Chondrocyte (in vitro differentiated cells): Measurements from ENCODE around the gene L3MBTL4. TPM values are rescaled to one million over a fixed set of nuclear protein-coding genes. Genes with fewer than 3 reads are reported as not detected.

ENCODE experiments used
- DNase-seq: peaks from one replicate; pipeline ENCODE4 v3.0.0; 2021; ENCODE audit warnings: mixed read lengths, low spot score
- H3K27ac Mint-ChIP-seq: one replicate; pipeline ENCODE4 v1.8.0; 2021; ENCODE audit warnings: mild to moderate bottlenecking, moderate library complexity, mixed read lengths; ENCODE audit not compliant: unreplicated experiment
- H3K27me3 Mint-ChIP-seq: 2 replicates; pipeline ENCODE4 v1.8.0; 2021; ENCODE audit warnings: low read depth, mixed read lengths
- H3K36me3 Mint-ChIP-seq: 2 replicates; pipeline ENCODE4 v1.8.0; 2021; ENCODE audit warnings: low read depth, mixed read lengths
- H3K4me1 Mint-ChIP-seq: 2 replicates; pipeline ENCODE4 v1.8.0; 2021; ENCODE audit warnings: low read depth, mild to moderate bottlenecking, mixed read lengths
- H3K4me3 Mint-ChIP-seq: one replicate; pipeline ENCODE4 v1.8.0; 2021; ENCODE audit warnings: mild to moderate bottlenecking, moderate library complexity, mixed read lengths; ENCODE audit not compliant: unreplicated experiment
- H3K9me3 Mint-ChIP-seq: 2 replicates; pipeline ENCODE4 v1.8.0; 2021; ENCODE audit warnings: low read depth, mixed read lengths
- CTCF ChIP-seq: fragments of 200-600 bp; sonication (generic); IDR thresholded peaks from 2 replicates; pipeline ENCODE4 v1.5.0; 2021; ENCODE audit warnings: antibody characterized with exemption, mild to moderate bottlenecking, moderate library complexity
- total RNA-seq: library from RNA; stranded (reverse); gene quantifications from 3 replicates; pipeline ENCODE4 v1.2.1, GENCODE V29; 2021

The L3MBTL4 gene
- total RNA-seq, 1 donor from 2014 or later, result 1.0 TPM

DNA sequence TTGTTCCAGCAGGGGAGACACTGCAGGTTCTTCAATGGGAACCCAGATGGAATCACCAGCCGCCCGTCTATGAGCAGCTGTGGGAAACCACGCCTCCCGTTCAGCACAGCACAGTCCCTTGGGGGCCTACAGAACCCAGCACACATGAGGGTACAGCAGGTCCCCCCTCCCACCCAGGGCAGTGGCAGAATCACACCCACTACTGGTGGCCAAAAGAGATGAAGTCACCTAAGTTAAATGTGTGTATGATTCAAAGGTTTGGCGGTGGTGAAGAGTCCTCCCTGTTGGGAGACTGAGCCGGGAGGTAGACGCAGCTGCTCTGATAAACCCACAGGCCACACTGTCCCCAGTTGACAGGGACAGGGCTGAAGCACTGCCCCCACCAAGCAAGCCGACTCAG is 44.3 kb downstream of the L3MBTL4 start:
- Mint-ChIP-seq H3K4me1 (peaks cover 23% of the 10 kb centered on the region), H3K36me3 (no peaks in the 10 kb centered on the region), H3K27ac (no peak overlapping the region), H3K9me3 (peaks cover 7% of the 10 kb centered on the region), H3K27me3 (peaks cover 6% of the 10 kb centered on the region), H3K4me3 (no peak overlapping the region)
- no peak for DNase-seq
- no peak for TF ChIP-seq CTCF

DNA sequence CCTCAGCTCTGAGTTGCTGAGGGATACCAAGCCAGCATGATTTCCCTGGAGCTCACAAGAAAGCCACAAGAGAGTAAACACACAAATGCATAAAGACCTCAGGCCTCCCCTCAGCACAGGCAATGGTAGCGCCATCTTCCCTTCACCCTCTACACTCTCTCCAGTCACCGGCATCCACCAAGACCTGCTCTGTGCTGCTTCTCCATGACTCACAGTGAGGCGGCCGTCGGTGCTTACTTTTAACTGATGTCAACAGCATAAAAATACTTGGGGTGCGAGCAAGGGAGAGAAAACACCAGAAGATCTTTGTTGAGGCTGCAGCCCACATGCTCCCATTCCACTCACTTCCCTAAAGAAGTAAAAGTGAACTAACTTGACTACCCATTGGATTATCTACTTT is 46.7 kb downstream of the L3MBTL4 start:
- H3K9me3 Mint-ChIP-seq, result peaks cover 7% of the 10 kb centered on the region
- no peak for TF ChIP-seq CTCF

DNA sequence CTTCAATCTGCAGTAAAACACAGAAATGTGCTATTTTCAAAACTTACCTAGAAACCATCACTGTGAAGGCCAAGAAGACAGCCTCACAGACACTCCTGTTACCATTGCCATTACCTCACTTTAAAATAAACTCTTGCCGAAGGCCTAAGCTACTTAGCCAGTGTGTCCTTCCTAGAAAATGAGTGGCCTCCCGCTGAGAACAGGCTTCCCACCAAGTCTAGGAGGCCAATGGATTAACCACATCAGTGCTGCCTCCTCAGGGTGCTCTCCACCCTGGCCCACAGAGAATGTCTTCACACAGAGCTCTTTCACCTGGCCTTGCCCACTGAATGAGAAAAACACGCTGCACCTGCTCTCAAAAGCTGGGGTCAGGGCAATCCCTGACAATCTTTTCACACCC is 47.5 kb downstream of the L3MBTL4 start:
- Mint-ChIP-seq H3K4me1 (peaks cover 28% of the 10 kb centered on the region), H3K36me3 (no peaks in the 10 kb centered on the region), H3K27ac (no peak overlapping the region), H3K27me3 (peaks cover 8% of the 10 kb centered on the region), H3K4me3 (no peak overlapping the region), H3K9me3 (peaks cover 6% of the 10 kb centered on the region)
- no peak for DNase-seq
- no peak for TF ChIP-seq CTCF

More for the DNA sequence above, 46.7 kb downstream of the L3MBTL4 start:
- H3K4me1 Mint-ChIP-seq, result peaks cover 28% of the 10 kb centered on the region
- peaks cover 8% of the 10 kb centered on the region for H3K27me3 Mint-ChIP-seq
- no peak overlapping the region for H3K4me3 Mint-ChIP-seq
- no peak for DNase-seq
- no peak overlapping the region for H3K27ac Mint-ChIP-seq
- H3K36me3 Mint-ChIP-seq, result no peaks in the 10 kb centered on the region

GRCh38 chr18:6366776-6367175 is 47.9 kb downstream of the L3MBTL4 start:
- no peak for TF ChIP-seq CTCF
- DNase-seq, result no peak
- H3K4me3 Mint-ChIP-seq, result no peak overlapping the region
- peaks cover 2% of the 10 kb centered on the region for H3K9me3 Mint-ChIP-seq
- H3K27me3 Mint-ChIP-seq, result peaks cover 8% of the 10 kb centered on the region
- H3K4me1 Mint-ChIP-seq, result peaks cover 28% of the 10 kb centered on the region
- H3K36me3 Mint-ChIP-seq, result no peaks in the 10 kb centered on the region
- H3K27ac Mint-ChIP-seq, result no peak overlapping the region

DNA sequence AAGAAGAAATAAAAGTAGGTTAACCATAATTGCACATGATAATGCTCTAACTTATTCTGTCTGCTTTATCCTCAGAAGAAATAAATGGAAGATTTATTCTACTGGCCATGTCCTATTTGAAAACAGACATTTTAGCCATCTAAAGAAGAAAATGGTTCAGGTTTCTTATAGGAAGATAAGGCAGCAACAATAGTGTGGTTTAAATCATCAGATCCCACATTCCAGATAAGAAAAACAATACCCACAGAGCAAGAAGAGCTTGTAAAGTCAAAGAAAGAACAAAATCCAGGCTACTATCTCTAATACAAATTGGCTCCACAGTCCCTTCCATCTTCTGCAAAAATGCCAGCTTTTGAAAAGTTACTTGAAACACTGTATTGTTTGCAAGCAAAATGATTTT is 49.3 kb downstream of the L3MBTL4 start:
- H3K4me3 Mint-ChIP-seq, result no peak overlapping the region
- no peak for DNase-seq
- H3K36me3 Mint-ChIP-seq, result no peaks in the 10 kb centered on the region
- H3K27me3 Mint-ChIP-seq, result peaks cover 8% of the 10 kb centered on the region
- no peak for TF ChIP-seq CTCF
- H3K4me1 Mint-ChIP-seq, result peaks cover 19% of the 10 kb centered on the region
- no peaks in the 10 kb centered on the region for H3K9me3 Mint-ChIP-seq
- H3K27ac Mint-ChIP-seq, result no peak overlapping the region
